Natural killer cell (primary cell): Measurements from ENCODE around the gene DNAH1. TPM values are rescaled to one million over a fixed set of nuclear protein-coding genes. Genes with fewer than 3 reads are reported as not detected.

Source experiments
- ATAC-seq, 3 donors: fragments of 150-1000 bp in 2 of 3; fragments of 200-7000 bp in 1 of 3; cut with Tn5 transposase; 1 replicate in 1 of 3; 2 replicates in 2 of 3; pipeline ENCODE4 v1.10.0; 2021; ENCODE audit warnings: mild to moderate bottlenecking in 2 of 3, moderate library complexity in 2 of 3
- DNase-seq, 2 donors: peaks; one replicate each; pipeline versions ENCODE4 v3.0.0 to v3.0.0-alpha.2; 2013 to 2021; ENCODE audit warnings: mixed read lengths in 1 of 2
- H3K27ac ChIP-seq: one replicate; pipeline ENCODE4 v1.5.1; 2013; ENCODE audit warnings: mild to moderate bottlenecking, low read length
- H3K27me3 ChIP-seq: one replicate; pipeline ENCODE4 v1.6.1; 2013; ENCODE audit warnings: low read length; ENCODE audit not compliant: control insufficient read depth, insufficient read depth
- H3K36me3 ChIP-seq: one replicate; pipeline ENCODE4 v1.6.1; 2013; ENCODE audit warnings: low read length; ENCODE audit not compliant: control insufficient read depth, insufficient read depth
- H3K4me1 ChIP-seq: one replicate; pipeline ENCODE4 v1.6.1; 2013; ENCODE audit warnings: low read length; ENCODE audit not compliant: control insufficient read depth, insufficient read depth
- H3K4me3 ChIP-seq: one replicate; pipeline ENCODE4 v1.5.1; 2013; ENCODE audit warnings: low read length
- H3K9me3 ChIP-seq: one replicate; pipeline ENCODE4 v1.6.1; 2013; ENCODE audit warnings: low read length; ENCODE audit not compliant: control insufficient read depth, insufficient read depth
- H3K27ac Mint-ChIP-seq, 2 donors: one replicate each; pipeline ENCODE4 v1.8.0; 2022; ENCODE audit warnings: mild to moderate bottlenecking in 2 of 2, mixed read lengths in 2 of 2, moderate library complexity in 1 of 2
- H3K27me3 Mint-ChIP-seq, 2 donors: one replicate each; pipeline ENCODE4 v1.8.0; 2022; ENCODE audit warnings: low read depth in 2 of 2, mixed read lengths in 2 of 2
- H3K36me3 Mint-ChIP-seq: one replicate; pipeline ENCODE4 v1.8.0; 2022; ENCODE audit warnings: mixed read lengths
- H3K4me1 Mint-ChIP-seq, 2 donors: one replicate each; pipeline ENCODE4 v1.8.0; 2022; ENCODE audit warnings: mixed read lengths in 2 of 2
- H3K4me3 Mint-ChIP-seq: one replicate; pipeline ENCODE4 v1.8.0; 2022; ENCODE audit warnings: mild to moderate bottlenecking, moderate library complexity, mixed read lengths
- H3K9me3 Mint-ChIP-seq, 2 donors: one replicate each; pipeline ENCODE4 v1.8.0; 2022; ENCODE audit warnings: mixed read lengths in 2 of 2
- CTCF ChIP-seq: fragments of 200-600 bp; IDR thresholded peaks from one replicate; pipeline ENCODE4 v1.8.0; 2022; ENCODE audit warnings: antibody characterized with exemption
- WGBS: methylation state at CpG from one replicate; pipeline ENCODE4 v1.1.7; 2013; ENCODE audit warnings: missing lambda C conversion rate; ENCODE audit not compliant: insufficient coverage; 5-methylcytosine and 5-hydroxymethylcytosine counted together
- intact Hi-C: fragments of 100-400 bp; cut with micrococcal nuclease; formaldehyde crosslinking; loops from one replicate; pipeline ENCODE4 v1.14.2; 2022
- total RNA-seq, 4 donors: library from RNA; stranded (reverse); fragments of 120-200 nt in 1 of 4; gene quantifications; one replicate each; pipeline versions ENCODE4 v1.2.3 to v1.2.4, GENCODE V29; 2013 to 2022

The DNAH1 gene
- total RNA-seq, 3 donors from 2014 or later (not counting 1 experiment from before 2014, with no cell fraction given), result 72.3 to 81.7 (median 74.2) TPM

GRCh38 chr3:52294320-52295150 is 21.6 kb upstream of the DNAH1 start:
- ATAC-seq (no peak), DNase-seq (no peak)
- Histone ChIP-seq H3K27me3 (no peaks in the 10 kb centered on the region), H3K9me3 (no peaks in the 10 kb centered on the region), H3K4me1 (peaks cover 33% of the 10 kb centered on the region), H3K36me3 (peaks cover 37% of the 10 kb centered on the region), H3K27ac (no peak overlapping the region), H3K4me3 (no peak overlapping the region)
- Mint-ChIP-seq H3K36me3 (no peaks in the 10 kb centered on the region), H3K4me3 (no peak overlapping the region), H3K9me3 (no peaks in the 10 kb centered on the region), H3K27ac (no peak overlapping the region), H3K4me1 (peaks cover 6 to 43% of the 10 kb centered on the region in 2 donors), H3K27me3 (no peaks in the 10 kb centered on the region)
- intact Hi-C loops, result no loop called here
- TF ChIP-seq CTCF, result no peak
- WGBS, result 96% methylated on average over 11 of the region's 11 CpGs

DNA sequence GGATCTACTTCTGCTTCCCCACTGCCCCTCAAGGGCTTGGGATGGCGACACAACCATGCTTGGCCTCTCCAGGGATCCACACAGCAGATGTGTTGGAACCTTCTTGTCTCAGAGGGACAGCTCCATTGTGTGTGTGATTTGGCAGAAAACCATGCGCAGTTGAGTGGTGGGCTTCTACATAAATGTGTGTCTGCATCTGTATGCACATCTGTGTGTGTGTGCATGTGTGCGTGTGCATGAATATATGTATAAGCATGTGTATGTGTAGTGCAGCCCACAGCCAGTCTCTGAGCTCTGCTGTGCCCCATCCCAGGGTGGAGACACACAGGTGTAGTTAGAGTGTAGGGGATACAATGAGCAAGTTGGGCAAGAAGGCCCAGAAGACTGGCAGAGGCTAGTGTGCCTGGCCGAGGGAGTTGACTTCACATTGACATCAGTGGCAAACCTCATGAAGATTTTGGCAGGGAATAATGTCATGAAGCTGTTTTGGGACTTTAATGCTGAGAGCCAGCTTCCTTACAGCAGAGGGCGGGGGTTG is 20.4 kb upstream of the DNAH1 start:
- H3K36me3 Mint-ChIP-seq, result no peaks in the 10 kb centered on the region
- Histone ChIP-seq H3K36me3 (peaks cover 35% of the 10 kb centered on the region), H3K27me3 (no peaks in the 10 kb centered on the region), H3K27ac (no peak overlapping the region), H3K4me3 (no peak overlapping the region), H3K4me1 (peaks cover 34% of the 10 kb centered on the region), H3K9me3 (no peaks in the 10 kb centered on the region)
- peaks cover 6 to 43% of the 10 kb centered on the region in 2 donors for H3K4me1 Mint-ChIP-seq
- ATAC-seq, result no peak
- WGBS, result 98% methylated on average over 4 of the region's 5 CpGs
- TF ChIP-seq CTCF, result no peak
- intact Hi-C loops, result no loop called here
- no peak for DNase-seq
- H3K4me3 Mint-ChIP-seq, result no peak overlapping the region
- H3K9me3 Mint-ChIP-seq, result no peaks in the 10 kb centered on the region
- H3K27ac Mint-ChIP-seq, result no peak overlapping the region
- H3K27me3 Mint-ChIP-seq, result no peaks in the 10 kb centered on the region

DNA sequence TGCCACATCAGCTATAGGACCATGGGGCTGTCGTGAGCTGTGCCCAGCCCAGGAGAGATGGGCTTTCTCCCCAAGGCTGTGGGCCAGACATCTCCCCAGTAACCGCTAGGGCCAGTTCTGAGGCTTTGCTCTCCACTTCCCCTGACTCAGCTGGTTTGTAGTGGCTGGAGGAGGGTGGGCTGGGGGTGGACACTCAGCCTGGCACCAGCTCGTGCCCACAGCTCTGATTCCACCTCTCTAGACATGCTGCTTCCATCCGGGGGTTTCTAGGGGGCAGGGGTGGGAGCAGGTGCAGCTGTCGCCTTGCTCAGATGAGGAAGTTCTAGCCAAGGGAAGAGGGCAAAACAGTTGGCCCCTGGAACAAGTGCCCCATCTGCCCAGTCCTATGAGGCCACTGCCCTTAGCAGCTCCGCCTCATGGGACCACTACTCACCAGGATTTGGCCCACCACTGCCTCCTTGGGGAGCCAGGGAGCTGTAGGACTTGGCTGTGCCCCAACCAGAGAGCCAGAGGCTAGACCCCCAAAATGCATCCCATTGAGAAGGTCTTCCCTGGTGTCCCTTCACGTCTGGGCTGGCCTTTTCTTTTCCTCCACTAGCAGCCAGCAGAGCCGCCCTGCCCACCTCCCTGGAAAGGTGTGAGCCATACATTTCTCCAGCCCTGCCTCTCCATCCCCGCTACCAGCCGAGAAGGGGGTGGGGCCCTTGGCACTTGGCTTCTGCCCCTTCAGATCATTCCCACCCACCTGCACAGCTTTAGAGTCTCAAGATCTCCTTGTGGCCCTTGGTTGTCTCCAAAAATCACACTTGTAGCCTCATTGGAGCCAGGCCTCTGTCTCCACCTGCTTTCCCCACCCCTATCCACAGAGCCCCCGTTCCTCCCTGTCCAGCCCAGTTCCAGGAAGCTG is 18.6 kb upstream of the DNAH1 start:
- Mint-ChIP-seq H3K27ac (no peak overlapping the region), H3K9me3 (no peaks in the 10 kb centered on the region), H3K4me3 (no peak overlapping the region), H3K27me3 (no peaks in the 10 kb centered on the region), H3K36me3 (no peaks in the 10 kb centered on the region), H3K4me1 (peaks cover 0 to 35% of the 10 kb centered on the region in 2 donors)
- DNase-seq, result no peak
- no peak for TF ChIP-seq CTCF
- H3K4me1 ChIP-seq, result peaks cover 21% of the 10 kb centered on the region
- no peak for ATAC-seq
- peaks cover 18% of the 10 kb centered on the region for H3K36me3 ChIP-seq
- no peaks in the 10 kb centered on the region for H3K27me3 ChIP-seq
- intact Hi-C loops, result no loop called here
- H3K9me3 ChIP-seq, result no peaks in the 10 kb centered on the region
- no peak overlapping the region for H3K27ac ChIP-seq
- WGBS, result 61% methylated on average over 11 of the region's 11 CpGs
- no peak overlapping the region for H3K4me3 ChIP-seq
